Measurements from ENCODE around the gene DOP1B.

The DOP1B gene

GRCh38 chr21:36186506-36187399 is 30.1 kb downstream of the DOP1B start:
- no peak overlapping the region for H2AFZ ChIP-seq (ENCODE audit: low read depth, low read length, severe bottlenecking)
- no peaks in the 10 kb centered on the region for H4K20me1 ChIP-seq (ENCODE audit: low read depth, low read length)
- no peak overlapping the region for H3K4me2 ChIP-seq (ENCODE audit: low read depth, low read length, poor library complexity, severe bottlenecking)
- H3K27ac ChIP-seq (ENCODE audit: low read depth, low read length) = no peak overlapping the region
- no peak for TF ChIP-seq EZH2phosphoT487 (conservative IDR thresholded peaks at IDR 0.05; ENCODE audit: low read length)
- no peaks in the 10 kb centered on the region for H3K79me2 ChIP-seq (ENCODE audit: insufficient read depth, low read length)
- H3K9me2 ChIP-seq (replicated peaks; ENCODE audit: insufficient read depth, low read length) = no peaks in the 10 kb centered on the region
- H3K9ac ChIP-seq (ENCODE audit: low read length) = no peak overlapping the region
- no peaks in the 10 kb centered on the region for H3F3A ChIP-seq (ENCODE audit: insufficient read depth)
- no peaks in the 10 kb centered on the region for H3K36me3 ChIP-seq (ENCODE audit: low read length)
- H3K27me3 ChIP-seq (ENCODE audit: low read length) = no peaks in the 10 kb centered on the region
- H3K4me3 ChIP-seq (ENCODE audit: insufficient read depth, low read length, poor library complexity, severe bottlenecking) = no peak overlapping the region
- no peaks in the 10 kb centered on the region for H3K9me3 ChIP-seq (ENCODE audit: insufficient read depth, low read length)

- Histone ChIP-seq H2AFZ (ENCODE audit: low read depth, low read length, severe bottlenecking) (no peak overlapping the region), H3K4me2 (ENCODE audit: low read depth, low read length, poor library complexity, severe bottlenecking) (no peak overlapping the region), H3K79me2 (ENCODE audit: insufficient read depth, low read length) (no peaks in the 10 kb centered on the region), H3K9me3 (ENCODE audit: insufficient read depth, low read length) (no peaks in the 10 kb centered on the region), H3K27ac (ENCODE audit: low read depth, low read length) (no peak overlapping the region), H3K9ac (ENCODE audit: low read length) (no peak overlapping the region), H3F3A (ENCODE audit: insufficient read depth) (no peaks in the 10 kb centered on the region), H3K4me3 (ENCODE audit: insufficient read depth, low read length, poor library complexity, severe bottlenecking) (no peak overlapping the region), H3K36me3 (ENCODE audit: low read length) (no peaks in the 10 kb centered on the region), H4K20me1 (ENCODE audit: low read depth, low read length) (no peaks in the 10 kb centered on the region), H3K27me3 (ENCODE audit: low read length) (no peaks in the 10 kb centered on the region), H3K9me2 (replicated peaks; ENCODE audit: insufficient read depth, low read length) (no peaks in the 10 kb centered on the region)
- TF ChIP-seq EZH2phosphoT487 (conservative IDR thresholded peaks at IDR 0.05; ENCODE audit: low read length) (no peak), CTCF (IDR thresholded peaks at IDR 0.05; ENCODE audit: insufficient read depth, low read length, poor library complexity, severe bottlenecking) (no peak)
These were observed 31.6 kb downstream of the DOP1B start for GRCh38 chr21:36188081-36188681.

- no peaks in the 10 kb centered on the region for H3K79me2 ChIP-seq (ENCODE audit: insufficient read depth, low read length)
- no peak overlapping the region for H3K4me3 ChIP-seq (ENCODE audit: insufficient read depth, low read length, poor library complexity, severe bottlenecking)
- H2AFZ ChIP-seq (ENCODE audit: low read depth, low read length, severe bottlenecking) = no peak overlapping the region
- H3K36me3 ChIP-seq (ENCODE audit: low read length) = no peaks in the 10 kb centered on the region
- H3K9ac ChIP-seq (ENCODE audit: low read length) = no peak overlapping the region
- no peaks in the 10 kb centered on the region for H3F3A ChIP-seq (ENCODE audit: insufficient read depth)
- H3K9me3 ChIP-seq (ENCODE audit: insufficient read depth, low read length) = no peaks in the 10 kb centered on the region
- H3K27me3 ChIP-seq (ENCODE audit: low read length) = no peaks in the 10 kb centered on the region
- TF ChIP-seq EZH2phosphoT487 (conservative IDR thresholded peaks at IDR 0.05; ENCODE audit: low read length) (no peak), CTCF (IDR thresholded peaks at IDR 0.05; ENCODE audit: insufficient read depth, low read length, poor library complexity, severe bottlenecking) (no peak)
- no peaks in the 10 kb centered on the region for H4K20me1 ChIP-seq (ENCODE audit: low read depth, low read length)
- no peaks in the 10 kb centered on the region for H3K9me2 ChIP-seq (replicated peaks; ENCODE audit: insufficient read depth, low read length)
- H3K27ac ChIP-seq (ENCODE audit: low read depth, low read length) = no peak overlapping the region
- no peak overlapping the region for H3K4me2 ChIP-seq (ENCODE audit: low read depth, low read length, poor library complexity, severe bottlenecking)
These were observed 32.3 kb downstream of the DOP1B start for GRCh38 chr21:36188937-36189336.

GRCh38 chr21:36190736-36191135 is 34.1 kb downstream of the DOP1B start:
- TF ChIP-seq EZH2phosphoT487 (conservative IDR thresholded peaks at IDR 0.05; ENCODE audit: low read length) (no peak), CTCF (IDR thresholded peaks at IDR 0.05; ENCODE audit: insufficient read depth, low read length, poor library complexity, severe bottlenecking) (no peak)
- H3K9ac ChIP-seq (ENCODE audit: low read length) = no peak overlapping the region
- H3K27me3 ChIP-seq (ENCODE audit: low read length) = no peaks in the 10 kb centered on the region
- H3K4me2 ChIP-seq (ENCODE audit: low read depth, low read length, poor library complexity, severe bottlenecking) = no peak overlapping the region
- no peaks in the 10 kb centered on the region for H3K36me3 ChIP-seq (ENCODE audit: low read length)
- no peak overlapping the region for H2AFZ ChIP-seq (ENCODE audit: low read depth, low read length, severe bottlenecking)
- H3K79me2 ChIP-seq (ENCODE audit: insufficient read depth, low read length) = no peaks in the 10 kb centered on the region
- H3K9me3 ChIP-seq (ENCODE audit: insufficient read depth, low read length) = no peaks in the 10 kb centered on the region
- no peak overlapping the region for H3K4me3 ChIP-seq (ENCODE audit: insufficient read depth, low read length, poor library complexity, severe bottlenecking)
- H4K20me1 ChIP-seq (ENCODE audit: low read depth, low read length) = no peaks in the 10 kb centered on the region
- no peaks in the 10 kb centered on the region for H3F3A ChIP-seq (ENCODE audit: insufficient read depth)
- no peak overlapping the region for H3K27ac ChIP-seq (ENCODE audit: low read depth, low read length)
- H3K9me2 ChIP-seq (replicated peaks; ENCODE audit: insufficient read depth, low read length) = no peaks in the 10 kb centered on the region

All from SU-DHL-6 (cell line).